Nephron progenitor cell (in vitro differentiated cells): Measurements from ENCODE around the gene LRRC42.

Experiments used
- DNase-seq: peaks from one replicate; pipeline ENCODE4 v3.0.0; 2021
- H3K27ac Mint-ChIP-seq: 2 replicates; pipeline ENCODE4 v1.8.0; 2021; ENCODE audit warnings: mild to moderate bottlenecking, moderate library complexity, mixed read lengths
- H3K27me3 Mint-ChIP-seq: 2 replicates; pipeline ENCODE4 v1.8.0; 2021; ENCODE audit warnings: mild to moderate bottlenecking, low read depth, mixed read lengths; ENCODE audit not compliant: poor library complexity
- H3K36me3 Mint-ChIP-seq: 2 replicates; pipeline ENCODE4 v1.8.0; 2021; ENCODE audit warnings: low read depth, mixed read lengths
- H3K4me1 Mint-ChIP-seq: 2 replicates; pipeline ENCODE4 v1.8.0; 2021; ENCODE audit warnings: mixed read lengths
- H3K4me3 Mint-ChIP-seq: 2 replicates; pipeline ENCODE4 v1.8.0; 2021; ENCODE audit warnings: mild to moderate bottlenecking, moderate library complexity, mixed read lengths
- H3K9me3 Mint-ChIP-seq: 2 replicates; pipeline ENCODE4 v1.8.0; 2021; ENCODE audit warnings: mild to moderate bottlenecking, moderate library complexity, mixed read lengths
- CTCF ChIP-seq: fragments of 200-600 bp; sonication (generic); IDR thresholded peaks from 2 replicates; pipeline ENCODE4 v1.5.0; 2021; ENCODE audit warnings: antibody characterized with exemption

The LRRC42 gene

DNA sequence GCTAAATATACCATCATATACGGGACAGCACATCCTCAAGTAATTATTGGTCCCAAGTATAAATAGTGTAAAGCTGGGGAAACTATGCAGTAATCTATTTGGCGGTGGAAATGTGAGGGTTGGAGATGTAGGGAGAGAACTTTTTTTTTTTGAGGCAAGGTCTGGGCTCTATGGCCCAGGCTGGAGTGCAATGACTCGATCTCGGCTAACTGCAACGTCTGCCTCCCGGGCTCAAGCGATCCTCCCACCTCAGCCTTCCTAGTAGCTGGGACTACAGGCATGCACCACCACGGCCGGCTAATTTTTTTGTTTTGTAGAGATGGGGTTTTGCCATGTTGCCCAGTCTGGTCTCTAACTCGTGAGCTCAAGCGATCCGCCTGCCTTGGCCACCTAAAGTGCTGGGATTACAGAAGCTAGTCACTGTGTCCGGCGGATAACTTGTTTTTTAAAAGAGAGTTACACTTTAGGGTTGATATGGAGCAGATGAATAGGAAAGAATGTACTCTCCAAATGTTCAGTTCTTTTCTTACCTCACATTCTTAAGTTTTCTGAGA is 2.6 kb upstream of the LRRC42 start:
- Mint-ChIP-seq H3K4me3 (peak overlapping the region; percentile 75), H3K36me3 (peaks cover 37% of the 10 kb centered on the region), H3K4me1 (peaks cover 49% of the 10 kb centered on the region), H3K27me3 (no peaks in the 10 kb centered on the region), H3K9me3 (peaks cover 12% of the 10 kb centered on the region), H3K27ac (peak overlapping the region; percentile 7)
- DNase-seq = no peak
- no peak for TF ChIP-seq CTCF

DNA sequence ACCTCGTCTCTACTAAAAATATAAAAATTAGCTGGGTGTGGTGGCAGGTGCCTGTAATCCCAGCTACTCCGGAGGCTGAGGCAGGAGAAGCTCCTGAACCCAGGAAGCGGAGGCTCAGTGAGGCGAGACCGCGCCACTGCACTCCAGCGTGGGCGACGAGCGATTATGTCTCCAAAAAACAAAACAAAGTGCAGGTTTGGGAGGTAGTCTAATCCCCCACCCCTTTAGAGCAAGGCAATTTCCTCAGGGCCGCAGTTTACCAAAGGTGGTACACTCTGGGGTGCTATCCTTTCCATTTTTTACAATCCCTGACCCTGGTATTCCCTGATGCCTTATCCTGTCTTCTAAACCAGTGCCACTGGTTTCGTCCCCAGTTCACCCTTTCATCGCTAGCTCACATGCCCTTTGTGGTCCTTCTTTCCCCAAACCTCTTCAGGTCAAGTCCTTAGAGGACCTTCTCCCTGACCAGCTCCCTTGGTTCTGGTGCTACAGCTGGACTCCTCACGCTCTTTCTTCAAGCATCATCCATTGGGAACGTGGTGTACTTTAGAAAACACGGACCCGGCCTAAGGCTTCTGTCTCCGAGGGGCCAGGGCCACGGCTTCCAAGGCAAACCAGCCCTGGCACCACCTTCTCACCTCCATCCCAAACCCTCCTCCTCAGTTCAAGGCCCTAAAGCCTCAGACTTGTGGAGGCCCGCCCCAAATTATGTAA is 1.5 kb upstream of the LRRC42 start:
- peak overlapping the region; percentile 90 for H3K4me3 Mint-ChIP-seq
- H3K36me3 Mint-ChIP-seq = peaks cover 29% of the 10 kb centered on the region
- no peak for TF ChIP-seq CTCF
- no peaks in the 10 kb centered on the region for H3K27me3 Mint-ChIP-seq
- peaks cover 7% of the 10 kb centered on the region for H3K9me3 Mint-ChIP-seq
- H3K4me1 Mint-ChIP-seq = peaks cover 59% of the 10 kb centered on the region
- peak; percentile 8 for DNase-seq
- no peak overlapping the region for H3K27ac Mint-ChIP-seq

DNA sequence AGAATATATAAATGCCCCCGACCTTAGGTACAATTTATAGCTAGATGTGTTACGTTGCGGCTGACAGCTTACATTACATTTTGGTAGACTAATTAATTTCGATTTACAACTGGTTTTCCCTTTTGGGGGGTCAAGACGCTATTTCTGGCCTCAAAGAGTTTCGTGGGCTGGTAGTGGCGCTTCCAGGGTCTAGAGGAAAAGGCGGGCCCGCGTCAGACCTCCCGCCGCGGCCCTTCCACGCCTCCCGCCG is 1.0 kb upstream of the LRRC42 start:
- Mint-ChIP-seq H3K4me3 (peak overlapping the region; percentile 90), H3K4me1 (peaks cover 62% of the 10 kb centered on the region), H3K36me3 (peaks cover 24% of the 10 kb centered on the region), H3K27me3 (no peaks in the 10 kb centered on the region), H3K9me3 (peaks cover 2% of the 10 kb centered on the region), H3K27ac (peak overlapping the region; percentile 93)
- DNase-seq = no peak
- no peak for TF ChIP-seq CTCF

DNA sequence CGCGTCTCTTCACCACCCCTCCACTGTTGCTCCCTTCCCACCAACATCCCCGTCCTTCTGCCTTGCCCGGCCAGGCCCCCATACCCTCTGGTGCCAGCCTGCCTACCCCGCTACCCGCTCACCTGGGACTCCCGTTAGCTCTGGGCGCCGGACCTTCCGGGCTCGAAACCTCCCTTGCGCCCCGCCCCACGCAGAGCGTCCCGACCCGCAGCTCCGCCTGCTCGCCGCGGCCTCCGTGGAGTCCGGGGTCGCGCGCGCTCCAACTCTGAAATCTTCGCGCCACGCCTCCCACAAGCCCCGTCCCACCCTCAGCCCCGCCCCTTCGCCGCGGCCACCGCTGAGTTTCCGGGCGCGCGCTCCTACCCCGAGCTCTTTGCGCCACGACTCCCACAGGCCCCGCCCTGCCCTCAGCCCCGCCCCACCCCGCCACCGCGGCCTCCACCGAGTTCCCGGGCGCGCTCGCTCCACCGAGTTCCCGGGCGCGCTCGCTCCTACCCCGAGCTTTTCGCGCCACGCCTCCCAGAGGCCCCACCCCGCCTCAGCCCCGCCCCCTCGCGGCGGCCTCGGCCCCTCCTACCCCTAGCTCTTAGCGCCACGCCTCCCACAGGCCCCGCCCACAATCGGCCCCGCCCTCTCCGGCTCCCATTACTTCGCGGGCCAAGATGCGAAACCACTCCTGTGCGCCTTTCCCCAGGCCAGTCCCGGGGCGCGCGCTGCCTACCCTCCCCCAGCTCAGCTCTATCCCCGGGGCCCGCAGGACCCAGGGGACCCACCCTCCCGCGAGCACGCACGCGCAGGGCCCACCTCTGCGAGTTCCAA is 508 bp upstream of the LRRC42 start, which contains the start of gene IFT25:
IFT25 (minus strand) TSS at position 267 of the 819 bp plus-strand sequence. CDS start 5,617 bp downstream, outside the sequence.
- Mint-ChIP-seq H3K4me1 (peaks cover 62% of the 10 kb centered on the region), H3K36me3 (peaks cover 21% of the 10 kb centered on the region), H3K4me3 (peak within 1 kb of the TSS; percentile 94), H3K27ac (peak within 1 kb of the TSS; percentile 93), H3K27me3 (no peaks in the 10 kb centered on the region), H3K9me3 (no peaks in the 10 kb centered on the region)
- DNase-seq = peak; percentile 99
- no peak for TF ChIP-seq CTCF

DNA sequence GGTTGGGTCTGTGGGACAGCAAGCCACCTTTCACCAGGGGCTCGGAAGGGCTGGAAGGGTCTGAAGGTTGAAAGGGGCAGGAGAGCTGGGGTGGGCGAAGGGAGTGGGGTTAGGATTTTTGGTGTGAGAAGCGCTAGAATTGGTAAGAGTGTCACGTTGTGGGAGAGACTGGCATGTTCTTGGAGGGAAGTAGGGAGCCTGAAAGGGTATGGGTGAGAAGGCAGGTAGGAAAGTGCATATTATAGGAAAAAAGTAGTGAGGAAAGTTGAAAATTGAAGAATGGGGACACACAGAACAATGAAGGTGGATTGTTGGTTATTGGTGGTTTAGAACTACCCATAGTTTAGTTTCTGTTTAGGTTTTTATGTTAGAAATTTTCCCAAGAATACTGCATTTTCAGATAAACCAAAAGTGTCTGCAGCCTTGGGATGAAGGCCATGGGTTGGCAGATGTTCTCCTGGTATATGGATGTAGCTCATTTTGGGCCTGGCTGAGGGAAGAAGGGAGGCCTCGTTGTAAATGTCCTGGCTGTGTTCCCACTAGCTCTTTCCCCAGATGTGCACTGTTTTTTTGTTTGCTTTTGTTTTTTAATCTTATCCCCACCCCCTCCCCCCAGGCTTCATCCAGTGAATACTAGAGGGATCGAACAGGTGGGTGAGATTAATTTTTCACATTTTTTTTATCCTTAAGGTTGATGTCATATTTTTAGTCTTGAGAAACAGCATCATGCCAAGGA is 1.2 kb downstream of the LRRC42 start:
- Mint-ChIP-seq H3K27me3 (no peaks in the 10 kb centered on the region), H3K9me3 (no peaks in the 10 kb centered on the region), H3K27ac (peak overlapping the region; percentile 93), H3K4me1 (peaks cover 74% of the 10 kb centered on the region), H3K4me3 (peak overlapping the region; percentile 94), H3K36me3 (peaks cover 22% of the 10 kb centered on the region)
- TF ChIP-seq CTCF = no peak
- DNase-seq = no peak
